Measurements from ENCODE around the gene PRLHR. TPM values are rescaled to one million over a fixed set of nuclear protein-coding genes. Genes with fewer than 3 reads are reported as not detected.

Gene PRLHR
- total RNA-seq, 3 donors from 2014 or later, result not detected

DNA sequence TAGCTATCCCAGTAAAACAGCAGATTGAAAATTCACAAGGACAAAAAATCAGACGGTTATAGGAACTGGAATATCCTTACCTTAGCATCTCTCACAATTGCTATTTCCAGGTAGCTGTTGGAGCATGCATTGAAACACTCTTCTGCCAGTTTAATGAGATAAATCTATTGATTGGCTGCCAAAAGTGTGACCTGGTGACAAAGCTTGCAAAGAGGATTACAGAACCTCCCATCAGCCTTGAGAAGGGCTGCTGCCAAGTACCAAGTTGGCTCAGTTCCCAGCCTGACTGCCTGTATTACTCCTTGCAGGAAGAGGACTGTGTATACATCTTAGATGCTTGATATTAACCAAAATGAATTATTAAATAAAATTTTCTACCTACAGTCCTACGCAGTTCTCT is 5.1 kb downstream of the PRLHR start:
- no peak overlapping the region for H3K27ac ChIP-seq
- peak; percentile 53 to 71 for DNase-seq (ENCODE audit: low spot score in 2 of 2)
- no peaks in the 10 kb centered on the region for H3K36me3 ChIP-seq
- no peaks in the 10 kb centered on the region for H3K4me1 ChIP-seq
- TF ChIP-seq POLR2A (IDR thresholded peaks at IDR 0.05), result no peak
- TF ChIP-seq, protein P1, sequence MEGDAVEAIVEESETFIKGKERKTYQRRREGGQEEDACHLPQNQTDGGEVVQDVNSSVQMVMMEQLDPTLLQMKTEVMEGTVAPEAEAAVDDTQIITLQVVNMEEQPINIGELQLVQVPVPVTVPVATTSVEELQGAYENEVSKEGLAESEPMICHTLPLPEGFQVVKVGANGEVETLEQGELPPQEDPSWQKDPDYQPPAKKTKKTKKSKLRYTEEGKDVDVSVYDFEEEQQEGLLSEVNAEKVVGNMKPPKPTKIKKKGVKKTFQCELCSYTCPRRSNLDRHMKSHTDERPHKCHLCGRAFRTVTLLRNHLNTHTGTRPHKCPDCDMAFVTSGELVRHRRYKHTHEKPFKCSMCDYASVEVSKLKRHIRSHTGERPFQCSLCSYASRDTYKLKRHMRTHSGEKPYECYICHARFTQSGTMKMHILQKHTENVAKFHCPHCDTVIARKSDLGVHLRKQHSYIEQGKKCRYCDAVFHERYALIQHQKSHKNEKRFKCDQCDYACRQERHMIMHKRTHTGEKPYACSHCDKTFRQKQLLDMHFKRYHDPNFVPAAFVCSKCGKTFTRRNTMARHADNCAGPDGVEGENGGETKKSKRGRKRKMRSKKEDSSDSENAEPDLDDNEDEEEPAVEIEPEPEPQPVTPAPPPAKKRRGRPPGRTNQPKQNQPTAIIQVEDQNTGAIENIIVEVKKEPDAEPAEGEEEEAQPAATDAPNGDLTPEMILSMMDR (IDR thresholded peaks at IDR 0.05), result no peak
- no peak for TF ChIP-seq POLR2AphosphoS5 (IDR thresholded peaks at IDR 0.05)
- no peaks in the 10 kb centered on the region for H3K9me3 ChIP-seq
- peaks cover 0 to 38% of the 10 kb centered on the region in 2 donors for H3K27me3 ChIP-seq
- no peak overlapping the region for H3K4me3 ChIP-seq
- intact Hi-C loops (cut with DNase I; ENCODE audit: low total_unique reads), result loop anchor here (10.0 kb wide), 1 partner anchor 114 kb away; no protein-coding TSS in a partner anchor

DNA sequence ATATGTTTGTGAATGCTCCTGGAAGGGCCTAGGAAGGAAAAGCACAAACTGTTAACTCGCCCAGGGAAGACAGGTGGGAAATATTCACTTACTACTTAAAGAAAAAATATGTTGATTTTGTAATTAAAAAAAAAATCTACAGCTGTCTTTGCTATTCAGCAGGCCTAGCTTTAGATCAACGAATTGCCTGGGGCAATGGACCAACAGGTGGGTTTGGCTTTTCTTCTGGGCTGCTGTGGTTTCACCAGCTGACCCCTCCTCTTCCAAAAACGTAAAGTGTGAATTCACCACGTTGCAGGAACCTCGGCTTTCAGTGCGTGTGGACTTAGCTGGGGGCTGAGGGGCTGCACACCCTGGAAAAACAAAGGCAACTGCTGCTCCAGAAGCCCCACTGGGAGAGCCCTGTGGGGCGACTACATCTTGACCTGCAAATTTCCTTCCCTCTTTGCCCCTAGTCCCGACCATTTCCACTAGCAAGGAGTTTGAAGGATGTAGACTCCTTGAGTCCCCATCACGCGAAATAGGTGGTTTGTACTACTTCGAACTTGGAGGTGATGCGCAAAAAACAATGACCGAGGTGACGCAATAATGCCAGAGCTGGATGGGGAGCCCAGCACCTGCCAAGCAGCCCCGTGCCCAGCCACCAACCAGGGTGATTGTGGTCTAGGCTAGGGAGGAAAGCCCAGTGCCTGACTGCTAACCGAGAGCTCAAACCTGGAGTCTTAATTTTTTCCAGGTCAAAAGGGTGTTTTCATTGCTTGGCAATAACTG is 7.4 kb downstream of the PRLHR start:
- H3K27me3 ChIP-seq, result peaks cover 0 to 15% of the 10 kb centered on the region in 2 donors
- no peak overlapping the region for H3K27ac ChIP-seq
- H3K4me1 ChIP-seq, result no peaks in the 10 kb centered on the region
- intact Hi-C loops (cut with DNase I; ENCODE audit: low total_unique reads), result no loop called here
- H3K4me3 ChIP-seq, result no peak overlapping the region
- no peaks in the 10 kb centered on the region for H3K9me3 ChIP-seq
- TF ChIP-seq POLR2A (IDR thresholded peaks at IDR 0.05) (no peak), POLR2AphosphoS5 (IDR thresholded peaks at IDR 0.05) (no peak)
- TF ChIP-seq, protein P1 (IDR thresholded peaks at IDR 0.05), result no peak
- no peak for DNase-seq (ENCODE audit: low spot score in 2 of 2)
- no peaks in the 10 kb centered on the region for H3K36me3 ChIP-seq

DNA sequence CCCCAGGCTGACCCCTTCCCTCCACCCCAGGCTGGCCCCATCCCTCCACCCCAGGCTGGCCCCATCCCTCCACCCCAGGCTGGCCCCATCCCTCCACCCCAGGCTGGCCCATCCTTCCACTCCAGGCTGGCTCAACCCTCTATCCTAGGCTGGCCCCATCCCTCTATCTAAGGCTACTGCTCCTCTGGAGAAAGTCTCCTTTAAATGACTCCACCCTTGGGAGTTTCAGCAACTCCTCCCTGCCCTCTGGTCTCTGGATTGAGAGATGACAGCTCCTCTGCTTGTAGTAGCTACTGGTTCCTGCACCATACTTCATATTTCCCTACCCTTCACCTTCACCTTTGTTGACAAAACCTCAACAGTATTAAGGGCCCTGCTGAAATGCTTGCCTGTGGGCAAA is 8.5 kb downstream of the PRLHR start:
- Histone ChIP-seq H3K27ac (no peak overlapping the region), H3K27me3 (peaks cover 0 to 3% of the 10 kb centered on the region in 2 donors), H3K4me1 (no peaks in the 10 kb centered on the region), H3K9me3 (no peaks in the 10 kb centered on the region), H3K36me3 (no peaks in the 10 kb centered on the region), H3K4me3 (no peak overlapping the region)
- DNase-seq (ENCODE audit: low spot score in 2 of 2), result no peak
- intact Hi-C loops (cut with DNase I; ENCODE audit: low total_unique reads), result no loop called here
- TF ChIP-seq, protein P1 (IDR thresholded peaks at IDR 0.05), result no peak
- no peak for TF ChIP-seq POLR2A (IDR thresholded peaks at IDR 0.05)
- TF ChIP-seq POLR2AphosphoS5 (IDR thresholded peaks at IDR 0.05), result no peak

DNA sequence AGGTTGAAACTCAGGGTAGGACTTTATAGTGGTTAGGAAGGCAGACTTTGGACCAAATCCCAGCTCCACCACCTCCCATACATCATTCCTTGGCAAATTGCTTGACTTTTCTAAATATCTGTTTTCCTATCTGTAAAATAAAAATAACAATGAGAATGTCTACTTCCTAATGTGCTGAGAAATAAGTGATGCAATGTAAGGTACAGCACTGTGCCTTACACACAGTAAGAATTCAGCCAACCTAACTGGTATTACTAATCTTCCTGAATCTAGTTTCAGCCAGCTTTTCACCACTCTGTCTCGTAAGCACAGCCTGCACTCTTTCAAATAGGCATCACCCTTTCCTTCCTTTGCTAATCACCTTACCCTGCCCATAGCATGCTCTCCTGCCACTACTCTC is 9.7 kb downstream of the PRLHR start:
- intact Hi-C loops (cut with DNase I; ENCODE audit: low total_unique reads), result no loop called here
- Histone ChIP-seq H3K36me3 (no peaks in the 10 kb centered on the region), H3K4me3 (no peak overlapping the region), H3K27me3 (no peaks in the 10 kb centered on the region), H3K27ac (no peak overlapping the region), H3K9me3 (no peaks in the 10 kb centered on the region), H3K4me1 (no peaks in the 10 kb centered on the region)
- no peak for TF ChIP-seq POLR2A (IDR thresholded peaks at IDR 0.05)
- DNase-seq (ENCODE audit: low spot score in 2 of 2), result no peak

DNA sequence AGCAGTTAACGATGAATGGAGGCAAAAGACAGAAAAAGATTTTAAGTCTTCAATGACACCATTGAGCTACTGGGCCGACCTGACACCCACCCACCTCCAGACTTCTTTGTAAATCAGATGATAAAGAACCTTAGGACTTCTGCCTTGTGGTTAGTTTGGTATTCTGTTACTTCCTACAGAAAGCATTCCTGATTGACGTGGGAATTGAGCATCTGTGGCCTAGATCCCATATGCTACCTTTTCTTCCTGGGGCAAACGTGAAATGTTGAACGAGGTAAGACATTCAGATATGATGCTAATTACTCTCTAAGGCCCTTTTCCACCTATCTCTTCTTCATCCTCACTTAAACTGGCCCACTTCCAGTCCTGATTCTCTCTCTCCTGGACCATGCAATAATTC is 10.2 kb downstream of the PRLHR start:
- Histone ChIP-seq H3K27ac (no peak overlapping the region), H3K36me3 (no peaks in the 10 kb centered on the region), H3K27me3 (no peaks in the 10 kb centered on the region), H3K4me1 (no peaks in the 10 kb centered on the region), H3K9me3 (no peaks in the 10 kb centered on the region), H3K4me3 (no peak overlapping the region)
- TF ChIP-seq, protein P1 (IDR thresholded peaks at IDR 0.05), result no peak
- TF ChIP-seq POLR2A (IDR thresholded peaks at IDR 0.05), result no peak
- no peak for TF ChIP-seq POLR2AphosphoS5 (IDR thresholded peaks at IDR 0.05)
- intact Hi-C loops (cut with DNase I; ENCODE audit: low total_unique reads), result no loop called here
- no peak for DNase-seq (ENCODE audit: low spot score in 2 of 2)

Measured in breast epithelium (tissue), 4 donors.